ENCODE measurements around the gene TGOLN2.

TGOLN2 gene

DNA sequence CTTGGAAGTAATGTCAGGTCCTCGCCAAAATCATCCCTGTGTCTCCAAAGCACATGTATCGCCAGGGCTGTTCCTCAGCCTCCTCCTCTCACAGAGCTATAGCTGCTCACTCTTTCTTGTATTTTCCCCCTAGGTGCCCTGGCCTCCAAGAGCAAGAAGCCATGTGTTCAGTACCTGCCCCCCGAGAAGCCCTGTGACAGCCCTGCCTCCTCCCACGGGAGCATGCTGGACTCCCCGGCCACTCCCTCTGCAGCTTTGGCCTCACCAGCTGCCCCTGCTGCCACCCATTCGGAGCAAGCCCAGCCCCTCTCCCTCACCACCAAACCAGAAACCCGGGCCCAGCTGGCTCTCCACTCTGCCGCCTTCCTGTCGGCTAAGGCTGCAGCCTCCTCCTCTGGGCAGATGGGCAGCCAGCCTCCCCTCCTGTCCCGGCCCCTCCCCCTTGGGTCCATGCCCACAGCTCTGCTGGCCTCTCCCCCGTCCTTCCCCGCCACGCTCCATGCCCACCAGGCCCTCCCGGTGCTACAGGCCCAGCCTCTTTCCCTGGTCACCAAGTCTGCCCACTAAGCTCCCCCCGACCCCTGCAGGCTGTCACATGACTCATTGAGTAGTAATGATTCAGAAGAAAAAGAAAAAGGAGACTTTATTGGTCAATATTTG is 18.8 kb downstream of the TGOLN2 start:
- DNase-seq (ENCODE audit: low read depth, low spot score) = no peak

DNA sequence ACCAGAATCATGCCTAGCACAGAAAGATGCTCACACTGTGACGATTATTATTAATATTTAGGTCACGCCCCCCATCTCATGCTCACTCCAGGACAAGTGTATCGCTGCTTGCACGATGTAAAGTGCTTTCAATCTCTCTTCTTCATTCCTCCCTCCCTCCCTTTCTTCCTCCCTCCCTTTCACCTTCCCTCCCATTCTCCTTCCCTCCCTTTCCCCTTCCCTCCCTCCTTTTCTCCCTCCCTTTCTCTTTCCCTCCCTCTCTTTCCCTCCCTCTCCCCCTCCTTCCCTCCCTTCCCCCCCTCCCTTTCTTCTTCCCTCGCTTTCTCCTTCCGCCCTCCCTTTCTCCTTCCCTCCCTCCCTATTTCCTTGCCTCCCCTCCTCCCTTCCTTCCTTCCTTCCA is 19.6 kb downstream of the TGOLN2 start:
- DNase-seq (ENCODE audit: low read depth, low spot score) = no peak

DNA sequence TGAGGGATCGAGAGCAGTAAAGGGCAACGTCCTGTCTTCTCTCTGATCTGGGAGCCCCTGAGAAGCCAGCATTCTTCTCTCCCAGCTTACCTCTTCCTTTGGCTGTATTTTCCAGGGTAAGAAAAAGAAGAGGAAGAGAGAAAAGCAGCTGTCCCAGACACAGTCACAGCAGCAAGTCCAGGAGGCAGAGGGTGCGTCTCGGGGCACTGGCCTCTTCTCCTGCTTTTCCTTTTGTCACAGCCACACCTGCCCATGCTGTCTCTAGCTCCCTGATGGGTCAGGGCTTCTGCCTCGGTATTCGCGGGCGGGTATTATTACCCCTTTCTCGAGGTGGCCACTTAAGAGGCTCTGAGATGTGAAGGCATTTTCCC is 20.3 kb downstream of the TGOLN2 start:
- no peak for DNase-seq (ENCODE audit: low read depth, low spot score)

DNA sequence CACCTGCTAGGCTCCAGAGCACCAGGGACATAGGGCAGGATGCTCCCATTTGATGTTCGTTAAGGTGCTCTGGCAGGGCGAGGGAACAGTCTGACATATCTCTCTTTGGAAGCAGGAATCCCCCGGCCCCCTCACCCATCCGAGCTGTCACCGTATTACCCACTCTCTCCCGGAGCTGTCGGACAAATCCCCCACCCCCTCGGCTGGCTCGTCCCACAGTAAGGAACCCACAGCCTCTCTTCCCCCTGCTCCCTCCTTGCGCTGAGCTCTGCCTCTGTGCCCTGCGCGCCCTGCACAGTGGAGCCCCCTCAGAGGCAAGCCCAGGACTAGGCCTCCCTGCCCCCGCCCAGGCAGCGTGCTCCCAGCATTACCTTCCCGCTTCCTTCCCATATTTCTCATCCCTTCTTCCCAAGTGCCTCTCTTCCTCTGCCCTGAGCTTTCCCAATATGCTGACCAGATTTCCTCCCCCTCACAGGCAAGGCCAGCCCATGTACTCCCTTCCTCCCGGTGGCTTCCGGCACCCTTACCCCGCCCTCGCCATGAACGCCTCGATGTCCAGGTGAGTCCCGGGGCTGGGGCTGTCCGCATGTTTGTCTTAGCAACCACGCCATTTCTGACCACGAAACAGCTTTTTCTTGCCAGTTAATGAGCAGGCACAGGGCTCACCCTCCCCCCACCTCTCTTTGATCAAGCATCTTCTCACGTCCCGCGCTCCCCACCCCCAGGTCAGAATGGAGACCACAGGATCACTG is 23.8 kb downstream of the TGOLN2 start:
- DNase-seq (ENCODE audit: low read depth, low spot score) = no peak

DNA sequence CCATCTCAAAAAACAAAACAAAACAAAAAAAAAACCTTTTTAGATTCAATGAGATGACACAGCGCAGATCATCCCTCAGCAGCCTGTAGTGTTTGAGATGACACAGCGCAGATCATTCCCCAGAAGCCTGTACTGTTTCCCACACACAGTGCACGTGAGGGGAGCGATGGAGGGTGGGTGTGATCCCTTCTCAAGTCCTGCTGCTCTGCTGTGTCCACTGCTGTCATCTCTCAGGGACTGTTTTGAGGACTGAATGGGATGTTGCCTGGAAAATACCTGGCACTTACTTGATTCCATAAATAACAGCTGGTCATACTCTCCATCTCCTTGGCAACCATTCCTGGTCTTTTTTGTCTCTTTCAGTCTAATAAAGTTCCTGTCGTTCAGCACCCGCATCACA is 25.7 kb downstream of the TGOLN2 start:
- no peak for DNase-seq (ENCODE audit: low read depth, low spot score)

DNA sequence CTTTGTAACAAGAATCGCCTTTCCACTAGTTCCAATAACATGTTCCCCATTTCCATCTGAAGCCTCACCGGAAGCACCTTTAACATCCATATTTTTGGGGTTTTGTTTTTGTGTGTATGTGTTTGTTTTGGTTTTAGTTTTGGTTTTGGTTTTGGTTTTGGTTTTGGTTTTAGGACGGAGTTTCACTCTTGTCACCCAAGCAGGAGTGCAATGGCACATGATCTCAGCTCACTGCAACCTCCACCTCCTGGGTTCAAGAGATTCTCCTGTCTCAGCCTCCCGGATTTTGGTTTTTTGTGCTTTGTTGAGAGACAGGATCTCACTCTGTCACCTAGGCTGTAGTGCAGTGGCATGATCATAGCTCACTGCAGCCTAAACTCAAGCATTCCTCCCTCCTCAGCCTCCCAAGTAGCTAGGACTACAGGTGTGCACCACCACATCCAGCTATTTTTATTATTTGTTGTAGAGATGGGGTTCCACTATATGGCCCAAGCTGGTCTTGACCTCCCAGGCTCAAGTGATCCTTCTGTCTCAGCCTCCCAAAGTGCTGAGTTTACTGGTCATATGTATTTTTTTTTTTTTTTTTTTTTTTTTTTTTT is 36.3 kb downstream of the TGOLN2 start:
- no peak for DNase-seq (ENCODE audit: low read depth, low spot score)

DNA sequence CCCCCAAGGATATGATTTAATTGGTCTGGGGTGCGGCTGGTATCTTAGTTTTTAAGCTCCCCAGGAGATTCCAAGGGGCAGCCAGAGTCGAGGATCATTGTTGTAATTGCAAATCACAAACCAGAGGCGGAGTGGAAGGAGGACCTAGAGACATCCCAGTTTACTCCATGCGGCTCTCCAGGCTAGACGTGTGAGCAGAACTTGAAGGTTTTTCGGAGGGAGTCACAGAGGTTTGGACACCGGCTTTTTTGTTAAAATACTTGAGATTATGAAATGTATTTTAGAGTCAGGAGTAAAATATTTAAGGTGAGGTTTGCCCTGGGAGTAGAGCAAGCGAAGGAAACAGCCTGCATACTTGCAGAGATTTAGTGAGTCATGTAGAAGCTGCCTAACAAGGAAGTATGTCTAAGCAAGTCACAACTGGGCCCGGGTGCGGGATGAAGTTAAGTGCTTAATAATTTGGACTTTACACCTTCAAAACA is 39.5 kb downstream of the TGOLN2 start:
- DNase-seq (ENCODE audit: low read depth, low spot score) = no peak

DNA sequence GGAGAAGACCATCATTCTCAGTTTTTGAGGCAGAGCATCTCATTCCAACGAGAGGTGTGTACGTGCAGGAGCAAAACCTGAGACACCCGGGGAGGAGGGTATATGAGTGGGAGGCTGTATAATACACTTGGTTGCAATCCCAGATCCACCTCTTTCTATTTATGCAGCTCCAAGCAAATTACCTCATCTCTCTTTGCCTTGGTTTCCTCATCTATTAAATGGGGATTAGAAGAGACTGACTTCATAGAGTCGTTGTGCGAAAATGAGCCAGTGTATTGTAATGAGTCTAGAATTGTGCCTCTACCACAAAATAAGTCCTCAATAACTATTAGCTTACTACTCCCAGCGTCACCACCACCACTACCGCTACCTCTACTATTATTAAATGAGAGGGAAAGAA is 40.1 kb downstream of the TGOLN2 start:
- no peak for DNase-seq (ENCODE audit: low read depth, low spot score)

DNA sequence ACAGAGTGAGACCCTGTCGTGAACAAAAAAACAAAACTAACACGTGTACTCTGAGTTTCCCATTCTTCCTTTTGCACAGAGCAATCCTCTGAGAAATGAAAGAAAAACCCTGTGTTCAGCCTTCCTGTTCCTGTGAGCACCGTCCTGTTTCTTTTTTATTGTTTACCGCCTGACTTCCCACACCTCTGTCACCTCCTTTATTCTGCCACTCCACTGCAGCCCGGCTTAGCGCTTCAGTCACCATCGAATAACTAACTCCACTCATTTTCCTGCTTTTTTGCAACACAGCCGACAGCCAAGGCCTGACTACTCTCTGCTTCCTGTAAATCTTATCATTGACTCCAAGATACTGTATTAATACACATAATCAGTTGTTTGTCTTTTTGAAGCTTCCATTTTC is 40.9 kb downstream of the TGOLN2 start:
- no peak for DNase-seq (ENCODE audit: low read depth, low spot score)

DNA sequence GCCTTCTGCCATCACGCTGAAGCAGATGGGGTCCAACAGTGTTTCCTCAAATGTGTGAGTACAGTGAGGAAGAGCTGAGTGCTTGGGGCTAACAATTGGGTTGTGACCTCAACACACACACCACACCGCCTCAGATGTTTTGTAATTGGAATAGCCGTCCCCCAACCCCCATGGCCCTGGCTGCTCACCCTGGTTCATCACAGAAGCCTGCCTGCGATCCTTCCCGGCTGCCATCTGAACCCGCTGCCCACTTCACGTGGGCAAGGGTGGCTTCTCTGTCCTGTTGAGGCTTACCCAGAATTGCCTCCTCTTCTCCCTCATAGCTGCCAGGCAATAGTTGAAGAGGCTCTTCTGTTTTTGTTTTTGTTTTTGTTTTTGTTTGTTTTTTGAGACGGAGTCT is 44.1 kb downstream of the TGOLN2 start:
- DNase-seq (ENCODE audit: low read depth, low spot score) = no peak

DNA sequence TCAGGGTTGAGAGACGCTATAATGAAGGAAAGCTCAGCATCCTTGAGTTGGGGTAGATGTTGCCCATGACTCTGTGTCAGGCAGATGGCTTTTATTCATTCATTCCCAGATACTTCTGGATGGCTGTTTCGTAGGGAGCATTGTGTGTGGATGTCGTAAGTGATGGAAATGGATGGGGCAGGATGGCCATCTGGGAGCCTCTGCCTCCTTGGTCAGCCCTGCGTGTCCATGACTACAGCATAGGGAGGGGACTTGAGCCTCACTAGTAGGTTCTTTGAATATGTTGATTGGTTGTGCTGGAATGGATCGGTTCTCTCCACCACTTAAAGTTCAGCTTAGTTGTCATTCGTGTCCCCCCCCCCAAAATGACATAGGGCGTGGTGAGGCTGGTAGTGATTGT is 44.9 kb downstream of the TGOLN2 start:
- DNase-seq (ENCODE audit: low read depth, low spot score) = no peak

DNA sequence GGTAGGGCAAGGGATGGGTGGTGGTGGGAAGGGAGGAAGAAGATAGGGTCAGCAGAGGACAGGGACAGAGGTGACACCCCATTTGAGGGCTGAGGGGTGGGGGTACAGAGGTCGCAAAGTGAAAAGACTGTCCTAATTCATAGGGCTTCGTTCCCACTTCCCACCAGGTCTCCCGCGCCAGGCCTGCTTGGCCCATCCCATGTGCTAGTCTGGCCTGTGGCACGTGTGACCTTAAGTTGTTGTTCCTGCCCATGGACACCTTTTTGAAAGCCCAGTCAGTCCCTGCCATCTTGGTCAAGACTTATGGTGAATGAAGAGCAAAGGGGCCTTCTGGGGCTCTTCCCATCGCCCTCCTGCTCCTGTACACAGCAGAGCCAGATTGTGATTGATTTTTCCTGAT is 46.2 kb downstream of the TGOLN2 start:
- DNase-seq (ENCODE audit: low read depth, low spot score) = no peak

DNA sequence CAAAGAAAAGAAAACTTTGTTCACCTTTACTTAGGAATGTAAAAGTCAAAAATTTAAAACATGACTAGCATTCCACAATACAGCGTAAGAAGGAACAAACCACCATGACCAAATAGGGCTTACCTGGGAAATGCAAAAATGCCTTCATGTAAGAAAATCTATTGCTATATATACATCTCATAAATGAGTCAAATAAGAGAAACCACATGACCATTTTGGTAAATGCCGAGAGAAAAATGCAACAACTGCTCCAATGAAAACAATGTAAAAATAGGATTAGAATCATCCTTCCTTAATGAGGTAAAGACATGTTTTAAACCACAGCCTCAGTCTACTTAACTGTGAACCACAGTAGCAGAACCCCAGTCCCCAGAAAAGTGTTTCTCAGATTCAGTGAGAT is 49.4 kb downstream of the TGOLN2 start:
- DNase-seq (ENCODE audit: low read depth, low spot score) = no peak

DNA sequence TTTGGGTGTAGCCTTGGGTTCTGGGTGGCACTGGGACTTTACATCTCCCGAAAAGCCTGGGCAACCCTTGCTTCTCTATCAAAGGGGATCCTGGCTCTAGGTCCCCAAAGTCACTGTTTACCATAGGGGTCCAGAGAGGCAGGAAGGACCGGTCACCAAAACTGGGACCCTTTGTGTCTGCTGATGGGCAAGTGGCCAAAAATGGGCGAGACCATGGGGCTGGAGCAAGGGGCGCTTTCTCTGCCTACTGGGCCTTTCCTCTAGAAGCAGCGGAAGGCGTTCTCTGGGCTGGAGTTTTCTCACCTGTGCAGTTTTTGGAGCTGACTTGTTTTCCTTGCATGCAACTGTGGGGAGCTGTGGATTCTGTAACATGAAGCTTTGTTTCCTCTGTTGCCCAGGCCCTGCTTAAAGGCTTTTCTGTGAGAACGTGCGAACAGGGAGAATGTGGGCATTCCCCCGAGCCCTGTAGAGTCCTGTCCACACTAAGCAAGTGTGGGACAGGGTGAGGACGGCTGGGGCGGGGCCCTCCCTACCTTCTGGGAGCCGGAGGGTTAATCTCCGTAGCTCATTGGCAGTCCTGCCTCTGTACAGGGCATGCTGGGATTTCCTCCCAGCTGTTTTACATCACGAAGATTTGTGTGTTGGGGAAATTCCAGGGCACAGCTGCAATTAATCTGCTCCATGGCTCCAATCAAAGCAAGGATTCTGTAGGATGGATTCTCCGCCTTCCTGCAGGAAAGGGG is 50.2 kb downstream of the TGOLN2 start:
- DNase-seq (ENCODE audit: low read depth, low spot score) = no peak

DNA sequence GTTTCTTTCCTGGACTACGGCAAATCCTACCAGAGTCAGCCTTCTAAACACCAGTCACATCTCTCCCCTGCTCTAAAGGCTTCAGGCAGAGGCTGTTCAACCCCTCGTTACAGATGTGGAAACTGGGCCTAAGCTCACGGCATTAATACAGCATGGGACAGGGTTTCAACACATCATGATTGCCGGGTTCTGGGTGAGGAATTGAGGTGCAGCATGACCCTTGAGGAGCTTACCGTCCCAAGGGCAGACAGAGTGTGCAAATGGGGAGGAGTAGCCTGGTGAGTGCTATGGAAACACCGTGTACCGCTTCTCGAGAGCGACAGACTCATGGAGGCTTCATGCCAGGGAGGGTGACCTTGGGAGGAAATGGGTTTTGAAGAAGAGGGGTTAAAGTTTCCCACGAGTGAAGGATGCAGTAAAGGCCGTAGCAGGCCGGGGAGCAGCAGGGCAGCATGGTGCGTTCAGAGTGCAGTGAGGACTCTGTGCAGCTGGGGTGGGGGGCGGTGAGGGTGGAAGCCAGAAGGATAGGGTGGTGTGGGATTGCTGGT is 51.1 kb downstream of the TGOLN2 start:
- no peak for DNase-seq (ENCODE audit: low read depth, low spot score)

DNA sequence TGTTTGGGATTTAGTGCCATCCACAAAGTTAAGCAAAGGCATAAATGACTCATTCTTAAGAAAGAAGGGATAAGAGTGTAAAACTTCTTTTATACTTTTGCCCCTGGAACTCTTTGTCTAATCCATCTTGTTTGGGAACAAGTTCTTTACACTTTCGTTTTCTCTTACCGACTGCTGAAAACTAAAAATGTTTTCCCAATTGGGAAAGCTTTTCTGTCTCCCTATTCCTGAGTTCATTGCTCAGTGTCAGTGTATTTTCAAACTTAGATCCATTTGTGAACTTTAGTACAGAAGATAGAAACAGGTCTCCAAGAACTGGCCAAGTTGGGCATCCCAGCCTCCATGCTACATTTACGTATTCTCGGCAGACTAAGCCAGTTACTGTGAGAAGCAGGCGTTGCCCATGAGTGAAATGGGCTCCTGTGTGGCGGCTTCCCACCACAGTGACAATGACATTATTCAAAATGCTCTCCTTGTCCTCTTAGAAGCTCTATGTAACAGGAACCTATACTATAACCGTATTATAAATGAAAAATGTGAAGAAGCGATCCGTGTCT is 51.7 kb downstream of the TGOLN2 start:
- DNase-seq (ENCODE audit: low read depth, low spot score) = no peak

DNA sequence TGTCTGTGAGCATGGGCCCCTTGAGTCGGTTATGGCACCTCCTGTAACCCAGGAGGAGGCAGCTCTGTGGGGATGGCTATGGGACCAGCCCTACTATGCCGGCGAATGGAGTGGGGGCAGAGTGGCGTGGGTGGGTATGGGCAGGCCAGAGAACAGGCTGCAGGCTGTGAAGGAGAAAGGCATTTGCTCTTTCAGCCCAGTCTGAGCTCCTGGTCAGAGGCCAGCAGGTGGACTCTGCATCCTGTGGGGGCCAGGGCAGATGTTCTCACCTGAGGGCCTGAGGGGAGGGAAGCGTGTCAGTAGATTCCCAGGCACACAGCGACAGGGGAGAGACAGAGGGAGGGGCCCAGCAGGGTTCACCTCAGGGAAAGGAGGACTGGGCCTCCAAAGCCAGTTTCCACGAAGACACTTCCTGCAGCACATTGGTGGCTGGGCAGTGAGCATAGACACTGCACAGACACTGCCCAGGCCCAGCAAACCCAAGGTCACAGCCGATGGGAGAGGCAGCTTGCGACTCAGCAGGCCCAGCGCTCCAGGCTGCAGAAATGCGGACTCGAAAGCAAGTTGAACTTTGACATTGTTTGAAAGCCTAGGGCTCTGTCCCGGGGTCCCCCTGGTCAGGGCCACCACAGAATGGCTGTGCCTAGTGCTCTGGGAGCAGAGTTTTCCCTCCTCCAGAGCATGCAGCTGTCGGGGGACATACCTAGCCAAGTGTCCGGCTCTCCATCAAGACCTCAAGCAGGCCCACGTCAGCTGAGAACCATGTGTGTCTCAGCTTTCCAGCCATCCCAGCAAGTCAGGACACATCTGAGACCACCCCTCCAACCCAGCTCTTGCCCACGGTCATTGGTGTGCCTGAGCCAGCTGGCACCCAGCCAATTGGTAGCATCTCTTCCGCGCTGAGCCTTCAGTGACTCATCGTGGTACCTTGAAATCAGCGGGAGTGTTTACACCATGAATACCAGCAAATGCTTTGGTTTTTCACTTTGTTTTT is 53.8 kb downstream of the TGOLN2 start:
- no peak for DNase-seq (ENCODE audit: low read depth, low spot score)

DNA sequence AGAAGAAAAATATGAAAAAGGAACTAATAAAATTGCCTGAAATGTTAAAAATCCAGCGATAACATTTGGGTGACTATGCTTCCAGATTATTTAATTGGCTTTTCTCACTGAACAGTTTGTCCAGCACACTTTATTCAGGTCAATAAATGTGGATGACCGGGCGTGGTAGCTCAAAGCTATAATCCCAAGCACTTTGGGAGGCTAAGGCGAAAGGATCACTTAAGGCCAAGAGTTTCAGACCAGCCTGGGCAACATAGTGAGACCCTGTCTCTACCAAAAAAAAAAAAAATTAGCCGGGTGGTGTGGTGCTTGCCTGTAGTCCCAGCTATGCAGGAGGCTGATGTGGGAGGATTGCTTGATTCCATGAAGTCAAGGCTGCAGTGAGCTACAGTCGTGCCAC is 55.4 kb downstream of the TGOLN2 start:
- DNase-seq (ENCODE audit: low read depth, low spot score) = no peak

DNA sequence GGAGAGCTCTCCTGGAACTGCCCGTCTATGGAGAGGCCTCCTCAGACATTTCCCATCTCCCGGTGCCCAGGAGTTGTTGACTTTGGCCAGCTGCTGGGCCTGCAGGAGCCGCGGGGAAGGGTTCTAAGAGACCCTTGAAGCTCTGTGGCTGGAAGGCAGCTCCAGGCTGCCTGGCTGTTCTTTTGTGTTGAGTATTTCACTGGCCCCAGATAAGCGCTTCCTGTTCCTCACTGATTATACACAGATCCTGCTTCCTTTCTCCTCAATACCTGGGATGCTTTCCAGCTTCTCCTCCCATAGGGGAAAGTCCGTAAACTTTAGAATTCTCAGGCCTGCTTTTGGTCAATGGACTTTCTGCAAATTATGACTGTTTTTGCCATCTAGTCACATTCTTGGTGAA is 57.8 kb downstream of the TGOLN2 start:
- no peak for DNase-seq (ENCODE audit: low read depth, low spot score)

Measured in iPS DF 19.7 (cell line).